Thoracic aorta (tissue), 2 donors: ENCODE results near the gene VEGFA. TPM values are rescaled to one million over a fixed set of nuclear protein-coding genes. Genes with fewer than 3 reads are reported as not detected.

ENCODE experiments used
- ATAC-seq: fragments of 150-250 bp; one replicate; pipeline ENCODE4 v1.8.0; 2017; ENCODE audit warnings: low read depth; ENCODE audit not compliant: insufficient number of reproducible peaks, low FRiP score
- DNase-seq: peaks from one replicate; pipeline ENCODE4 v3.0.0-alpha.2; 2020; ENCODE audit warnings: low spot score
- H3K27ac ChIP-seq, 2 donors: fragments of 200-600 bp; sonication (generic); 1 replicate in 1 of 2; 2 replicates in 1 of 2; pipeline ENCODE4 v1.5.1; 2016; ENCODE audit warnings: mild to moderate bottlenecking in 2 of 2, moderate library complexity in 2 of 2
- H3K27me3 ChIP-seq: fragments of 200-600 bp; sonication (generic); replicated peaks from 2 replicates; pipeline ENCODE4 v1.6.0; 2016; ENCODE audit warnings: mild to moderate bottlenecking; ENCODE audit not compliant: insufficient read depth
- H3K36me3 ChIP-seq: fragments of 200-600 bp; sonication (generic); one replicate; pipeline ENCODE4 v1.5.1; 2016
- H3K4me1 ChIP-seq, 2 donors: fragments of 200-600 bp; sonication (generic); 1 replicate in 1 of 2; 2 replicates in 1 of 2; pipeline versions ENCODE4 v1.5.1 to v1.6.0; 2016; ENCODE audit warnings: low read depth in 2 of 2, mild to moderate bottlenecking in 1 of 2; ENCODE audit not compliant: control insufficient read depth in 1 of 2
- H3K4me3 ChIP-seq: fragments of 200-600 bp; sonication (generic); 2 replicates; pipeline ENCODE4 v1.5.1; 2016; ENCODE audit warnings: mild to moderate bottlenecking
- H3K9me3 ChIP-seq: fragments of 200-600 bp; sonication (generic); 2 replicates; pipeline ENCODE4 v1.5.1; 2016
- total RNA-seq, 2 donors: library from RNA; depleted of rRNA; stranded (reverse); fragments of >200 nt; gene quantifications; one replicate each; pipeline versions ENCODE4 v1.1.0 to v1.2.3, GENCODE V29; 2016
- TF ChIP-seq, protein P1 (sequence below): fragments of 200-600 bp; sonication (generic); IDR thresholded peaks from one replicate; pipeline ENCODE4 v1.5.1; 2019; ENCODE audit warnings: antibody characterized with exemption

VEGFA gene
- total RNA-seq, 2 donors from 2014 or later: 36.0 to 117 TPM

DNA sequence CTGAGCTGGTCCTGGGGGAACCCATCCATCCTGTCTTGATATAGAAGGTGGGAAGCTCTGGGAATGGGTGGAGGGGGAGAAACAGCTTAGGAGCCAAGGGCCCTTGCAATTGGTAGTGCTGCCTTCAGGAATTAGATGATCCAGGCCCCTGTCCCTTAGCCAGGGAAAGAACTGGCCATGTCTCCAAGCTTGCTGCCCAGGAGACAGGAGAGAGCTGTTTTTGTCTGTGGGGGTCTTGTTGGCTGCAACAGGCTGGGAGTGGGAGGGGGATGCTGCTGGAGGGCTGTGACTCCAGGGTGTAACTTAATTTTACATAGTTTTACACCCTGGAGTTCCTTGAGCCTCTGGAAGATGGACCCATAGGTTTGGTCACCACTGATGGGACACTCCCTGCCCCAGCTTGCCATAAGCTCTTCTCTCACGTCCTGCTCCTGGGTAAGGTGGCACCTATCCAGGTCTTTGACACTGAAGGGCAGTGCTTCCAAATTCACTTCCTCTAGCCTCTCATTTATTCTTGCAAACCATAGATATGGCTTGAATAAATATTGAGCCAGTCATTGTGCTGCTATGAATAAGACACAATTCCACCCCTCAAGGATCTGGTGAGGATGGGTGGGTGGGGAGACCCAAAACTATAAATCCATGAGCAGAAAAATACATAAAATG is 16.8 kb downstream of the VEGFA start:
- ATAC-seq: no peak
- Histone ChIP-seq H3K4me1 (no peaks in the 10 kb centered on the region), H3K27ac (no peak overlapping the region), H3K4me3 (no peak overlapping the region), H3K9me3 (no peaks in the 10 kb centered on the region), H3K36me3 (peaks cover 19% of the 10 kb centered on the region), H3K27me3 (no peaks in the 10 kb centered on the region)
- TF ChIP-seq, protein P1, sequence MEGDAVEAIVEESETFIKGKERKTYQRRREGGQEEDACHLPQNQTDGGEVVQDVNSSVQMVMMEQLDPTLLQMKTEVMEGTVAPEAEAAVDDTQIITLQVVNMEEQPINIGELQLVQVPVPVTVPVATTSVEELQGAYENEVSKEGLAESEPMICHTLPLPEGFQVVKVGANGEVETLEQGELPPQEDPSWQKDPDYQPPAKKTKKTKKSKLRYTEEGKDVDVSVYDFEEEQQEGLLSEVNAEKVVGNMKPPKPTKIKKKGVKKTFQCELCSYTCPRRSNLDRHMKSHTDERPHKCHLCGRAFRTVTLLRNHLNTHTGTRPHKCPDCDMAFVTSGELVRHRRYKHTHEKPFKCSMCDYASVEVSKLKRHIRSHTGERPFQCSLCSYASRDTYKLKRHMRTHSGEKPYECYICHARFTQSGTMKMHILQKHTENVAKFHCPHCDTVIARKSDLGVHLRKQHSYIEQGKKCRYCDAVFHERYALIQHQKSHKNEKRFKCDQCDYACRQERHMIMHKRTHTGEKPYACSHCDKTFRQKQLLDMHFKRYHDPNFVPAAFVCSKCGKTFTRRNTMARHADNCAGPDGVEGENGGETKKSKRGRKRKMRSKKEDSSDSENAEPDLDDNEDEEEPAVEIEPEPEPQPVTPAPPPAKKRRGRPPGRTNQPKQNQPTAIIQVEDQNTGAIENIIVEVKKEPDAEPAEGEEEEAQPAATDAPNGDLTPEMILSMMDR: no peak
- no peak for DNase-seq

DNA sequence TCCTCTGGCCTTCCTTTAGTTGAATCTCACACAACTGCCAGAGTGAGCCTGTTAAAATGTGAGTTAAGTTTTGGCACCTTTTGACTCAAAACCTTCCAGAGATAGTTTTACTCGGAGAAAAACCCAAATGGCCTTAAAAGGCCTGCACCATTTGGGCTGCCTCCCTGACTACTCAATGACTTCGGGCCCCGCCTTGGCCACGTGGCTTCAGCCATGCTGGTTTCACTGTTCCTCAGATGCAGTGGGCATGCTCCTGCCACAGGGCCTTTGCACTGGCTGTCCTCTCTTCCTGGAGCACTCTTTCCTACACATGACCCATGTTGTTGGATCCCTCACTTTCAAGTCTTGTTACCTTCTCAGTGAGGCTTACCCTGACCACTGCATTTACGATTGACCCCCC is 18.3 kb downstream of the VEGFA start:
- ATAC-seq: no peak
- H3K27me3 ChIP-seq: no peaks in the 10 kb centered on the region
- no peak for DNase-seq
- no peaks in the 10 kb centered on the region for H3K4me1 ChIP-seq
- H3K27ac ChIP-seq: no peak overlapping the region
- H3K36me3 ChIP-seq: peaks cover 13% of the 10 kb centered on the region
- no peak overlapping the region for H3K4me3 ChIP-seq
- TF ChIP-seq, protein P1: no peak
- no peaks in the 10 kb centered on the region for H3K9me3 ChIP-seq

DNA sequence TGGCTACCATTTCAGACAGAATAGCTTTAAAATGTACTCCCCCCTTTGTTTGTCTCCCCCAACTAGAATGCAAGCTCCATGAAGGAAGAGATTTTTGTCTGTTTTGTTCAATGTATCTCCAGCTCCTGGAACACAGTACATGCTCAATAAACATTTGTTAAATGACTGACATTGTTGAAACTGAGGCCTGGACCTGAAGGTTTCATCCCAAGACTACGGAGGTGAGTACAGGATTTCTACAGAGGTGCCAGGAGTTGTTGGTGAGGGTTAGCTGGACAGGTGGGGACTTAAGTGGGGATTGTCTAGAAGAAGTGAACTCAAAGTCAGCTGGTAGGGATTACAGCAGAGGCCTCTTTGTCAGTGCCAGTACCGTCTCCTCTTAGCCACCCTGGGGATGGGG is 19.4 kb downstream of the VEGFA start:
- H3K4me3 ChIP-seq: no peak overlapping the region
- H3K27ac ChIP-seq: no peak overlapping the region
- no peak for ATAC-seq
- no peak for DNase-seq
- H3K36me3 ChIP-seq: peaks cover 7% of the 10 kb centered on the region
- H3K4me1 ChIP-seq: no peaks in the 10 kb centered on the region
- H3K9me3 ChIP-seq: no peaks in the 10 kb centered on the region
- H3K27me3 ChIP-seq: no peaks in the 10 kb centered on the region
- TF ChIP-seq, protein P1: no peak

DNA sequence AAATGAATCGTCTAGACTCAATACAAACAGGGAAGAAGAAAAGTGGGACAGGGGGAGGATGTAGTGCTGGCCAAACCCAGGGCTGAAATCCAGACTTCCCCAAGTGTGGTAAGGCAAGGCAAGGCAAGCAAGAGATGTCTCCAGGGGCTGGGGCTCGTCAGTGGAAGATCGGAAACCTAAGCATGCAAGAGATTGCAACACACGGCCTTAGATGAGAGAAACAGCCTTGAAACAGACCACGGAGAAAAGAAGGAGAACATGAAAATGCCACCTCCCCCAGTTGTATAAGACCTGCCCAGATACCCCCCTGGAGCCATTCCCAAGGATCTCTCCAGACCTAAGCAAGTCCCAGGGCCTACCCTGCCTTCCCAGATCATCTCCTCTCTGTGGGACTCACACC is 20.0 kb downstream of the VEGFA start:
- peaks cover 4% of the 10 kb centered on the region for H3K36me3 ChIP-seq
- H3K4me1 ChIP-seq: no peaks in the 10 kb centered on the region
- ATAC-seq (no peak), DNase-seq (no peak)
- no peak overlapping the region for H3K27ac ChIP-seq
- H3K9me3 ChIP-seq: no peaks in the 10 kb centered on the region
- no peak overlapping the region for H3K4me3 ChIP-seq
- H3K27me3 ChIP-seq: no peaks in the 10 kb centered on the region
- TF ChIP-seq, protein P1: no peak

DNA sequence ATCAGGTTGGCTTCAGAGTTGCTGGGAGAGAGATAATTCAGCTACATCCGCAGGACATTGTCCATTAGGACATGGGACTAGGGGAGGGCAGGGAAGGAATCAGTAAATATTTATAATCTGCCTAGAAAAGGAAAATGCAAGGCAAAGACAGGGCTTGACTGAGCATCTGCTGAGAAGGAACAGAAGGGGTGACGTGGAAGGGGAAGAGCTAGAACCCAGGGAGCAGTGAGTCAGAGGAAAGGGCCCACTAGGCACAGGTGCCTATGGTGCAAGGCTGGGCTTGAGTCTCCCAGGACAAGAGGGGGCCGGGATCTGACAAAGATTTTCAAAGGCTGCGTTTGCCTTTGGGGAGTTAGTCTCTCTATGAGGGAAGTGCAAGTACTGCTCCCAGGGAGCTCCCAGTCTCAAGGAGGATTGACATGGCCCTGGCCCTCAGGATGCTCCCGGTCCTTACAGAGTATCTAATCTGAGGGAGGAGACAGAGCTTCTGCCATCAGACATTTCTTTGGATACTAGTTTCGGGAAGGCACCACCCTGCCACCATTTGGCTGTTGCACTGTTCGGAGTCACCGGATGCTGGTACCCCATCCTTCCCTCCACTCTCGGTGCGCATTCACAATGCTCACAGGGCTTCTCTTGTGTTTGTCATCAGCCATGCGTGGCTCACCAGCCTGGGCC is 21.9 kb downstream of the VEGFA start:
- DNase-seq (no peak), ATAC-seq (no peak)
- Histone ChIP-seq H3K36me3 (no peaks in the 10 kb centered on the region), H3K4me1 (no peaks in the 10 kb centered on the region), H3K9me3 (no peaks in the 10 kb centered on the region), H3K27ac (no peak overlapping the region), H3K27me3 (no peaks in the 10 kb centered on the region), H3K4me3 (no peak overlapping the region)
- TF ChIP-seq, protein P1: no peak
